ENCODE results near the gene EPB41L4A.

GRCh38 chr5:112316006-112316405 is 103.1 kb downstream of the EPB41L4A start:
- TF ChIP-seq CTCF (conservative IDR thresholded peaks at IDR 0.05 in 1 of 2, IDR thresholded peaks at IDR 0.05 in 1 of 2; ENCODE audit: low read depth in 1 of 2, low read length in 2 of 2) (no peak), EZH2 (IDR thresholded peaks at IDR 0.05; ENCODE audit: low read length, missing control alignments) (no peak)

Data from fibroblast of lung (primary cell).